Stimulated activated naive B cell treated with anti-CD40 and anti-IgM and Interleukin-4, amounts not matched to agents 10 μg/mL and 1 μg/mL and 100 μg/mL, for 72 hours (primary cell): Measurements from ENCODE around the gene TPX2.

Experiments used
- ATAC-seq, 2 donors: fragments of 150-1000 bp; cut with Tn5 transposase; replicated peaks; 2 replicates each; pipeline ENCODE4 v1.10.0; 2021; ENCODE audit warnings: moderate library complexity in 1 of 2
- DNase-seq: peaks from one replicate; pipeline ENCODE4 v3.0.0; 2021
- H3K27ac Mint-ChIP-seq: one replicate; pipeline ENCODE4 v1.8.0; 2022; ENCODE audit warnings: mild to moderate bottlenecking, mixed read lengths
- H3K27me3 Mint-ChIP-seq, 2 donors: one replicate each; pipeline ENCODE4 v1.8.0; 2022; ENCODE audit warnings: mixed read lengths in 2 of 2
- H3K36me3 Mint-ChIP-seq, 2 donors: one replicate each; pipeline ENCODE4 v1.8.0; 2022; ENCODE audit warnings: mixed read lengths in 2 of 2, mild to moderate bottlenecking in 1 of 2
- H3K4me1 Mint-ChIP-seq, 2 donors: one replicate each; pipeline ENCODE4 v1.8.0; 2022; ENCODE audit warnings: mixed read lengths in 2 of 2, mild to moderate bottlenecking in 1 of 2
- H3K4me3 Mint-ChIP-seq, 2 donors: one replicate each; pipeline ENCODE4 v1.8.0; 2022; ENCODE audit warnings: mild to moderate bottlenecking in 2 of 2, mixed read lengths in 2 of 2, moderate library complexity in 1 of 2
- H3K9me3 Mint-ChIP-seq, 2 donors: one replicate each; pipeline ENCODE4 v1.8.0; 2022; ENCODE audit warnings: mixed read lengths in 2 of 2, mild to moderate bottlenecking in 1 of 2

Gene TPX2

DNA sequence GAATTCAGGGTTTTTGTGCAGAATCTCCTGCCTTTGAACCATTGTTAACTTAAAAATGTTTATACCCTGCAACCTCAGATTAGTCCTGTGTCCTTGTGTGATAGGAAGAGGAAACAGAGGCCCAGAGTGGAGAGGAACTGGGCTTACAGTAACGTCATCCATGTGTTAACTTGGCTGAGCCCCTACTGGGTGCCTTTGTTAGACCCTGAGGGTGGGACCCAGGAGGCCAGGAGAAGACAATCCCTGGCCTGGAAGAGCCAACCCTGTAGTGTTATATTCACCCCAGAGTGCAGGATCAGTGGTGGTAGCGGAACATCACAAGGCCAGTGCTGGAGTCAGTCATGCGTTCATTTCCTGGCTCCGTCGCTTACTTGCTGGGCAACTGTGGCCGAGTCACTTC lies 90.6 kb downstream of the TPX2 start:
- DNase-seq (no peak), ATAC-seq (no peak)
- Mint-ChIP-seq H3K36me3 (no peaks in the 10 kb centered on the region), H3K4me1 (no peaks in the 10 kb centered on the region), H3K9me3 (no peaks in the 10 kb centered on the region), H3K27ac (no peak overlapping the region), H3K4me3 (no peak overlapping the region), H3K27me3 (peaks cover 0 to 5% of the 10 kb centered on the region in 2 donors)

DNA sequence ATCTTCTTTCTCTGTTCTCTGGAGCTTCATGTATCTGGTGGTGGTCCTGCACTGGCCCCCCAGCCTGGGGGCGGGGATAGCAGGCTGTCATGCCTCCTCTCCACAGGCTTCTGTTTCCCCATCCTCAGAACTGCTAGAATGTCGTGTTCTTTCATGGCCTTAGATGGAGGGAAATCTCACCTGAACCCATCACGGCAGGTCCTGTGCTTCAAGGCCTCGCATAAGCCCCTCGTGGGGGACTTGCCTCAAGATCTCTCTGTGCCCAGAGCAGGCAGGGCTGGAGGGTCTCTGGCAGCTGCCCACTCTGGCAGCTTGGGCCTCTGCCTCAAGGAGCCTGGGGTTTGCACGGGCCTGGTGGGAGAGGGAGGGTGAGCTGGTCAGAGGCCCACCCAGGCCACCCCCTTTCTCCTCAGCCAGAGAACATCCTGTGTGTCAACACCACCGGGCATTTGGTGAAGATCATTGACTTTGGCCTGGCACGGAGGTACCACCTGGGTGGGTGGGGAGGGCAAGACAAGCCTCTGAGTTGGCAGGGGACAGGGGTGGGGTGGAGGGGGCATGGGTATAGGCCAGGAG lies 91.4 kb downstream of the TPX2 start:
- Mint-ChIP-seq H3K27ac (no peak overlapping the region), H3K36me3 (no peaks in the 10 kb centered on the region), H3K9me3 (no peaks in the 10 kb centered on the region), H3K4me3 (no peak overlapping the region), H3K4me1 (peaks cover 0 to 5% of the 10 kb centered on the region in 2 donors), H3K27me3 (peaks cover 0 to 5% of the 10 kb centered on the region in 2 donors)
- DNase-seq: no peak
- no peak for ATAC-seq

DNA sequence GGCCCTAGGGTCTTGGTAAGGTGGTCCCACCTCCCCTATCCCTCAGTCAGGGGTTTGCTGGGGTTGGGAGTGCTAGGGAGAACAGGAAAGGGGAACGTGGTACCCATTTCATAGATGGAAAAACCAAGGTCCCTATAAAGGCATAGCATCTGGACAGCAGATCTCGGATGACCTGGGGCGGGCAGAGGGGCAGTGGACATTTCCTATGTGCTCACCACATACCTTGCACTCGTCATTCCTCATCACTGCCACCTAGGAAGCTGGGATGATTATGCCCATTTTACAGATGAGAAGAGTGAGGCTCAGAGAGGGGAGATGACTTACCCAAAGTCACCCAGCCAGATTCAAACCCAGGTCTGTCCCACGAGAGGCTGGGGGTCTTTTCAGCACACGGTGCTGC lies 92.1 kb downstream of the TPX2 start:
- Mint-ChIP-seq H3K27me3 (peaks cover 0 to 5% of the 10 kb centered on the region in 2 donors), H3K4me1 (peaks cover 5 to 12% of the 10 kb centered on the region in 2 donors), H3K36me3 (no peaks in the 10 kb centered on the region), H3K9me3 (no peaks in the 10 kb centered on the region), H3K4me3 (no peak overlapping the region), H3K27ac (no peak overlapping the region)
- no peak for DNase-seq
- ATAC-seq: no peak

DNA sequence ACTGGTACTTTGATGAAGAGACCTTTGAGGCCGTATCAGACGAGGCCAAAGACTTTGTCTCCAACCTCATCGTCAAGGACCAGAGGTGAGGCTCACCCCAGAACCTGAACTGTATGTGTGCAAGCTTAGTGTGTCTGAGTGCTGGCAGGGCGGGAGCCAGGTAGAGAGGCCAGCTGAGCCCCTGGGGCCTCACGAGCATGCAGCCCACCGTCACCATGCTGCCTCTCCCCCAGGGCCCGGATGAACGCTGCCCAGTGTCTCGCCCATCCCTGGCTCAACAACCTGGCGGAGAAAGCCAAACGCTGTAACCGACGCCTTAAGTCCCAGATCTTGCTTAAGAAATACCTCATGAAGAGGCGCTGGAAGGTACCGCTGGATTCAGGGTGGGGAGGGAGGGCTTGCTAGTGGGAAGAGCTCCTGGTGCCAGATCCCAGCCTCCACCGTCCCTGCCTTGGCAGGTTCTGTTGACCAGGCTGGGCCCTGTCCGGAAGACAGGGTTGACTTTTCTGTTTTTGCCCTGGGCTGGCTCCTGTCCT lies 92.7 kb downstream of the TPX2 start:
- Mint-ChIP-seq H3K4me3 (no peak overlapping the region), H3K9me3 (no peaks in the 10 kb centered on the region), H3K4me1 (peaks cover 7 to 15% of the 10 kb centered on the region in 2 donors), H3K27ac (no peak overlapping the region), H3K27me3 (peaks cover 0 to 5% of the 10 kb centered on the region in 2 donors), H3K36me3 (no peaks in the 10 kb centered on the region)
- no peak for ATAC-seq
- DNase-seq: no peak

DNA sequence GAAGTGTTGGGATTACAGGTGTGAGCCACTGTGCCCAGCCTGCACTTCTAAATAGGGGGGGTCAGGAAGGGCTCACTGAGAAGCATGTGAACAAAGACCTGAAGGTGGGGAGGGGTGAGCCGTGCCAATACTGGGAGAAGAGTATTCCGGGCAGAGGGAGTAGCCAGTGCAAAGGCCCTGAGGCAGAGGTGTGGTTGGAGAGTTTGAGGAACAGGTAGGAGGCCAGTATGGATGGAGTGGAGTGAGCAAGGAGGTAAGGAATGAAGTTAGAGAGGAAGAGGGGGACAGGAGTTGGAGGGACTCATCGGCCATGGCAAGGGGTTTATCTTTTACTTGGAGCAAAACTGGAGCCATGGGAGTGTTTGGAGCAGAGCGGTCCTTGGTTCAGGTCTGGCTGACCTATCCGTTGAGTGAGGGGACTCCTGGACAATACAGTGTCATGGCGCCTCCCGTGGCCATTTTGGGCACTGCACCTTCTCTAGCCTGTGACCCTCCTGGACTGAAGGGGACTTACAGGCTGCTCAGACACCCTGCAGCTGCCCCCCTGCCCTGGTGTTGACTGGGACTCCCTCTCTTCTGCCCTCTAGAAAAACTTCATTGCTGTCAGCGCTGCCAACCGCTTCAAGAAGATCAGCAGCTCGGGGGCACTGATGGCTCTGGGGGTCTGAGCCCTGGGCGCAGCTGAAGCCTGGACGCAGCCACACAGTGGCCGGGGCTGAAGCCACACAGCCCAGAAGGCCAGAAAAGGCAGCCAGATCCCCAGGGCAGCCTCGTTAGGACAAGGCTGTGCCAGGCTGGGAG lies 94.2 kb downstream of the TPX2 start:
- ATAC-seq: peak; percentile 59 to 66
- H3K27me3 Mint-ChIP-seq: peaks cover 0 to 5% of the 10 kb centered on the region in 2 donors

DNA sequence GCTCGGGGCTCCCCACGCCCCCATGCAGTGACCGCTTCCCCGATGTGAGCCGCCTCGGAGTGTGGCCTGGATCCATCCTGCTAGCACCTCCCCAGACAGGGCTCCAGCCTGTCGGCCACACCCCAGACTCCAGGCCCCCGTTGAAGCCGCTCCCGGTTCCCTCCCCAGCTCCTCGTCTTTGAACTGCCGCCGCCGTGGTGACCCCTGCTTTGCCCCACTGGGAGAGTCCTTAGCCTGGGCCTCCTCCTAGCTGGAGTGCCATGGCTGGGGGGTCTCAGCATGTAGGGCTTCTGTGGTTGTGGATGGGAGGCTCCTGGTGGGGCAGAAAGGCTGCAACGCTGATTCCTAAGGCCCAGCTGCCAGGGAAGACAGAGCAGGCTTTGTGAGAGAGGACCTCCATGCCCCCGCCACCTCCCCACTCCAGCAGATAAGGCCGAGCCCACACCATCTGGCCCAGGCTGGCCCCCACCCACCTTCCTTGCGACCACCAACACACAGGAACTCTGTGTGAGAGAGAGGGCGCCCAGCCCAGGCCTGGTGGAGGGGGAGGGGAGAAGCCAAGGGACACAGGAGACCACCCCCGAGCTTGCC lies 94.9 kb downstream of the TPX2 start:
- no peaks in the 10 kb centered on the region for H3K9me3 Mint-ChIP-seq
- DNase-seq (no peak), ATAC-seq (no peak)
- H3K4me3 Mint-ChIP-seq: no peak overlapping the region
- H3K36me3 Mint-ChIP-seq: no peaks in the 10 kb centered on the region
- H3K27me3 Mint-ChIP-seq: peaks cover 0 to 5% of the 10 kb centered on the region in 2 donors
- H3K27ac Mint-ChIP-seq: no peak overlapping the region
- H3K4me1 Mint-ChIP-seq: peaks cover 7 to 15% of the 10 kb centered on the region in 2 donors

More for the DNA sequence above, 94.2 kb downstream of the TPX2 start:
- no peak overlapping the region for H3K4me3 Mint-ChIP-seq
- peak; percentile 48 for DNase-seq
- no peaks in the 10 kb centered on the region for H3K36me3 Mint-ChIP-seq
- no peak overlapping the region for H3K27ac Mint-ChIP-seq
- no peaks in the 10 kb centered on the region for H3K9me3 Mint-ChIP-seq
- peaks cover 7 to 15% of the 10 kb centered on the region in 2 donors for H3K4me1 Mint-ChIP-seq

DNA sequence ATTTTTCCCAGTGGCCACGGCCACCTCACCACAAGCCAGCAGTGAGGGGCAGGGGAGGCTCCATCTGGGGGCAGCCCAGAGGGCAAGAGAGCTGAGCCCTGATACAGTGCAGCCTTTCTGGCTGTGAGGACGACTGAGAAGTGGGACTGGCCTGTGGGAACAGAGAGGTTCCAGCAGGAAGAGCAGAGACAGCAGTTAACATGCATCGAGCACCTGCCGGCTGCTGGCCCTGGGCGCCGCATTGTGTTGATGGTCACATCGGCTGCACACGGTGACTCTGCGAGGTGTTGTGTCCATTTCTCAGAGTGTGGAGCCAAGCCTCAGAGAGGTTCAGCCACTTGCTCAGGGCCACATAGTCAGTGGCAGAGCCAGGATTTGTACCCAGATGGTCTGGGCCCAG lies 96.5 kb downstream of the TPX2 start:
- Mint-ChIP-seq H3K9me3 (no peaks in the 10 kb centered on the region), H3K27me3 (peaks cover 0 to 5% of the 10 kb centered on the region in 2 donors), H3K4me3 (no peak overlapping the region), H3K4me1 (peaks cover 7 to 15% of the 10 kb centered on the region in 2 donors), H3K27ac (no peak overlapping the region), H3K36me3 (no peaks in the 10 kb centered on the region)
- DNase-seq (no peak), ATAC-seq (peak; percentile 5 to 14)

DNA sequence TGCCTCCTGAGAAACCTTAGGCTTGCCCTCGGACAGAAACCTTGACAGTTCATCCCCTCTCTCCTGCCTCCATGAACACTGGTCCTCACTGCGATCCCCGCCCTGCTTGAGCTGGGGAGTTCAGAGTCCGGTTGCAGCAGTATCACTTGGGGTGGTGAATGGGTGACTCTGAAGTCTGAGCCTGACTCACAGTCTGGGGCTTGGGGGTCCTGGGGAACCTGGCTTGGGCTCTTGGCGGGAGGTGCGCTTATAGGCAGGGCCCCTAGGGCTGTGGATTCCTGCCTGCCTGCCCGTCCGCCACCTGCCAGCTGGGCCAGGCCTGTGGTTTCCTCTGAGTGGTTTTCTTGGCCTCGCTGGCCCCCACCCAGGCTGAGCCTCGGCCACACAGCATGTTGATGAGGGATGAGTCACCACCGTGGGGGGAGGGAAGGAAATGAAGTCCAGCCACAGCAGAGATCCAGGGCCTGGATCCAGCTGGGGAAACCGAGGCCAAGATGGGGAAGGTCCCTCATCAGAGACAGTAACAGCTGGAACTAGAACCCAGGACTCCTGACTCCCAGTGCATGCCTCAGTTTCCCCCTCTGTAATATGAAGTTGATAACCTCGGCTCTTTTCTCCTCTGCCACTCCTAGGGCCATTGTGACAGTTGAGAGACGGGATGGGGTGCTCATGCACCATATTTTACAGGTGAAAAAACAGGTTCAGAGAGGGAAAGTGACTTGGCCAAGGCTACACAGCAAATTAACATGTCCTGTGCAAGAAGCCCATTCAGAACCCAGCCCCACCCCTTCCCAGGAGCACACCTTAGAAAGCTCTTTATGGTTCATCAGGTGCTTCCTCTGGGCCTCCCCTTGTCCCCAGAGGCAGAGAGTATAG lies 97.1 kb downstream of the TPX2 start:
- Mint-ChIP-seq H3K36me3 (no peaks in the 10 kb centered on the region), H3K9me3 (no peaks in the 10 kb centered on the region), H3K4me1 (peaks cover 7 to 15% of the 10 kb centered on the region in 2 donors), H3K4me3 (no peak overlapping the region), H3K27me3 (peaks cover 0 to 5% of the 10 kb centered on the region in 2 donors), H3K27ac (no peak overlapping the region)
- peak; percentile 71 to 80 for ATAC-seq
- no peak for DNase-seq

DNA sequence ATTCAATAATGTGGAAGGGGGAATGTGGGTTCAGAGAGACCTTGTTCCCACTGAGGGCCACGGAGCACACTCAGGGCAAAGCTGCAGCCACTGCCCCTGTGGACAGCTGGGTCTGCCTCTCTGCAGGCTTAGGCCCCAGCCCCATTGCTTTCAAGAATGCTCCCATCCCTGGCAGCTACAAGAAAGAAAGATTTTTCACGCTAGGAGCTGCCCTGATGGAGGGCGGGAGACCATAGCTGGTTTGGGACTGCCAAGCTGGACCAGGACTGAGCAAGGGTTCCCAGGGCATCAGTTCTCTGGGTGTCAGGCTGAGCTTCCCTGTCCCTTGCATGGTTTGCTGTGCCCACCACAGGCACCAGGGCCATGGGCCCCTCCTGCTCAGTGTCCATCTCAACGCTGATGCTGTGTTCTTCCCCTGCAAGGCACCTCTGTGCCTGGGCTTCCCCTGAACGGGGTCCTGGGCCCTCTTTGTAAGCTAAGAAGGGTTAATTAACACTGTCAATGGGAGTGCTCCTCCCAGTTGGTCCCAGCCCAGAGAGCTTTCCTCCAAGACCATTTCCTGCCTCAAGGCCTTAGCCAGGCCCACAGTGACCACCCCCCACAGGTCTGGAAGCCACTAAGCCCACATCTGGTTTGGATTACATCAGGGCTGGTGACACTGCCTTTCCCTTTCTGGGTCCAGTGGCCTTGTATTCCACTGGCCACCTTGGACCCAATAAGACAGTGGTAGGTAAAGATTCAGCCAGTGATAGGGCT lies 97.9 kb downstream of the TPX2 start:
- H3K36me3 Mint-ChIP-seq: no peaks in the 10 kb centered on the region
- H3K9me3 Mint-ChIP-seq: no peaks in the 10 kb centered on the region
- no peak overlapping the region for H3K27ac Mint-ChIP-seq
- peaks cover 7 to 15% of the 10 kb centered on the region in 2 donors for H3K4me1 Mint-ChIP-seq
- H3K4me3 Mint-ChIP-seq: no peak overlapping the region
- DNase-seq (no peak), ATAC-seq (no peak)
- peaks cover 0 to 5% of the 10 kb centered on the region in 2 donors for H3K27me3 Mint-ChIP-seq

DNA sequence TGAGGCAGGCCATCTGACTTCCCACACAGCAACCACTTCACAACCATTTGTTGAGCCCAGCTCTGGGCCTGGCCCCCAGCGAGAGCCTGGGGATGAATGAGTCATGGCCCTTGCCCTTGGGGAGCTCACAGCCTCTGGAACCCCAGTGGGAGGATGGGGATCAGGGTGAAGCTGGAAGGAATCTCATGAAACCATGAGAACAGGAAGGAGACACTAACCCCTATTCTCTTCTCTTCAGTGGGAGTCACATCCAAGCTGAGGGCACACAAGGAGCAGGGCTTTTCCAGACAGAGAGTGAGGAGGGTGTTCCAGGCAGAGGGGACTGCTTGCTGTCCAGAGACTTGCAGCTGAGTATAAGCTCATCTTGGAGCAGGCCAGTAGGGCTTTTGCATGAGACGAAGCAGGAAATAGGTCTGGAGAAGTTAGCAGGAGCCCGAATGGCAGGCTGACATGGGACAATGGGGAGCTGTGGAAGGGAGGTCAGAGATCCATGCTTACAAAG lies 98.9 kb downstream of the TPX2 start:
- no peak overlapping the region for H3K27ac Mint-ChIP-seq

DNA sequence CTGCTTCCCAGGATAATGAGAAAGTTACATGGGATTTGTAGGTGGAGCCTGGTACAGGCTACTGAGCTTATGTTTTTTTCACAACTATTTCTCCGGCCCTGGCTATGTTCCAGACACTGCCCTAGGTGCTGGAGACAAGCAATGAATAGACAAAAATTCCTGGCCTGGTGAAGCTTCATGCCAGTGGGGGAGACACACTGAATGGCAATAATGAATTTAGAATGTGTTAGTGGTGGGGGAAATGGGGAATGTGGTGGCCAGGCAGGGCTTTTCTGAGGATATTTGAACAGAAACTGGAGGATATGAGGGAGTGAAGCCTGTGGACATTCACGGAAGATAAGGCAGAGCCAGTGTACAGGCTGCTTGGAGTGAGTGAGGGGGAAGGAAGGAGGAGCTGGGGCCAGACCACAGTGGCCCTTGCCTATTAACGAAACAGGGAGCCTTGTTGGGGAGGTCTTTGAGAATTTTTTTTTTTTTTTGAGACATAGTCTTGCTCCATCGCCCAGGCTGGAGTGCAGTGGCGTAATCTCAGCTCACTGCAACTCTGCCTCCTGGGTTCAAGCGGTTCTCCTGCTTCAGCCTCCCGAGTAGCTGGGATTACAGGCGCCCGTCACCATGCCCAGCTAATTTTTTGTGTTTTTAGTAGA lies 99.7 kb downstream of the TPX2 start:
- DNase-seq: no peak
- H3K36me3 Mint-ChIP-seq: no peaks in the 10 kb centered on the region

More for the DNA sequence above, 98.9 kb downstream of the TPX2 start:
- no peaks in the 10 kb centered on the region for H3K9me3 Mint-ChIP-seq
- DNase-seq (no peak), ATAC-seq (no peak)
- peaks cover 0 to 4% of the 10 kb centered on the region in 2 donors for H3K27me3 Mint-ChIP-seq
- H3K4me1 Mint-ChIP-seq: peaks cover 10 to 20% of the 10 kb centered on the region in 2 donors
- no peak overlapping the region for H3K4me3 Mint-ChIP-seq
- no peaks in the 10 kb centered on the region for H3K36me3 Mint-ChIP-seq

DNA sequence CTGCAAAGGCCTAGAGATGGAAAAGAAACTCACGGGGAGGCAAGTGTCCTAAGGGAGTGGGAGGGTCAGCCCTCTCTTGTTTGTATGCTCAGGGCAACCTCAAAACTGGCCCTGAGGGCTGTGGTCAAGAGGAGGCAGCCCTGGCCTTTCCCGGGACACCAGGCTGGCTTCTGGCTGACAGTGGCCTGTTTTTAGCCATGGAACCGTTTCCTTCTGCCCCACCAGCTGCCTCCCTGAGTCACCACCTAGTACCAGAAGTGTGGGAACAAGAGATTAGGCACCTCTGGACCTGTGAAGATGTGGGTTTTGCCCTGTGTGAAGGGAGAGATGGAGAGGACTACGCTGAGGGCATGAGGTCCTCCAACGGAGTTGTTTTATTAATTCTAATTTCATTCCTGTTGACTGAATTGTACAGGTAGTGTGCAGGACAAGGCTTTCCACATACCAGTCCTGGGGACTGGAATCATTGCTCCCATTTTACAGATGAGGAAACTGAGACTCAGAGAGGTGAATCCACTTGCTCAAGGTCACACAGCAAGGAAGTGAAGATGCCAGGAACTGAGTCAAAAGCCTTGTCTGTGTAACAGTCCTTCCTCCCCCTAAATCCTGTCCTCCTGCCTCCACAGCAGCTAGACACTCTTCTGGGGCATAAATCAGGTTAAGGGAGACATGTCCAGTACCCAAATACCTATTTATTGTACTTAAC lies 100.8 kb downstream of the TPX2 start:
- no peaks in the 10 kb centered on the region for H3K27me3 Mint-ChIP-seq
- H3K4me1 Mint-ChIP-seq: peaks cover 14 to 20% of the 10 kb centered on the region in 2 donors
- ATAC-seq: no peak
- no peaks in the 10 kb centered on the region for H3K9me3 Mint-ChIP-seq
- no peak for DNase-seq
- no peaks in the 10 kb centered on the region for H3K36me3 Mint-ChIP-seq
- H3K27ac Mint-ChIP-seq: no peak overlapping the region
- H3K4me3 Mint-ChIP-seq: no peak overlapping the region

More for the DNA sequence above, 99.7 kb downstream of the TPX2 start:
- ATAC-seq: no peak
- no peak overlapping the region for H3K27ac Mint-ChIP-seq
- H3K4me1 Mint-ChIP-seq: peaks cover 14 to 20% of the 10 kb centered on the region in 2 donors
- H3K9me3 Mint-ChIP-seq: no peaks in the 10 kb centered on the region
- H3K4me3 Mint-ChIP-seq: no peak overlapping the region
- no peaks in the 10 kb centered on the region for H3K27me3 Mint-ChIP-seq
